Stimulated activated CD8-positive, alpha-beta memory T cell treated with anti-CD3 and anti-CD28 coated beads, Interleukin-12 subunit alpha, Interleukin-12 subunit beta, amount 100 ng/mL, for 24 hours (primary cell): ENCODE results near the gene TNP2.

ENCODE experiments used
- DNase-seq: peaks from one replicate; pipeline ENCODE4 v3.0.0-alpha.2; 2020; ENCODE audit errors: extremely low read depth

Gene TNP2

DNA sequence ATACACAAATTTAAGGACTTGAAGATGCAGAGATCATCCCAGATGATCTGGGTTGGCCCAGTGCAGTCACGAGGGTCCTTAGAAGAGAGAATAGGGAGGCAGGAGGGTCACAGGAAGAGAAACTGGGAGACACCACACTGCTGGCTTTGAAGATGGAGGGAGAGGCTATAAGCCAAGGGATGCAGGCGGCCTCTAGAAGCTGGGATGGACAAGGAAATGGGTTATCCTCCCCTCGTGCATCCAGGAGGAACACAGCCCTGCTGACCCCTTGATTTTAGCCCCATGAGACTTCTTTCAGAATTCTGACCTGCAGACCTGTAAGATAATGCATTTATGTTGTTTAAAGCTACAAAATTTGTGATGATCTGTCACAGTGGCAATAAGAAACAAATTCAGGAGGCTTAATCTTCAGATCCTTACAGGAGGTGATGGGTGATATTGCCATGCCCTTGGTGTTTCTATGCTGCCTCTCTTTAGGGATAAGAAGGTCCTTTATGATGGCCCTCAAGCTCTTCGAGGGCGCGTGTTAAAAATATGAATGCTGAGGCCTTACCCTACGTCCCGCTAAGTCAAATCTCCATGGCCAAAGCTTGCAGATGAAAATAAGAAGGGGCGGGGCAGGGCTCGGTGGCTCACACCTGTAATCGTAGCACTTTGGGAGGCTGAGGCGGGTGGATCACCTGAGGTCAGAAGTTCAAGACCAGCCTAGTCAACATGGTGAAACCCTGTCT is 8.6 kb upstream of the TNP2 start:
- DNase-seq = no peak

DNA sequence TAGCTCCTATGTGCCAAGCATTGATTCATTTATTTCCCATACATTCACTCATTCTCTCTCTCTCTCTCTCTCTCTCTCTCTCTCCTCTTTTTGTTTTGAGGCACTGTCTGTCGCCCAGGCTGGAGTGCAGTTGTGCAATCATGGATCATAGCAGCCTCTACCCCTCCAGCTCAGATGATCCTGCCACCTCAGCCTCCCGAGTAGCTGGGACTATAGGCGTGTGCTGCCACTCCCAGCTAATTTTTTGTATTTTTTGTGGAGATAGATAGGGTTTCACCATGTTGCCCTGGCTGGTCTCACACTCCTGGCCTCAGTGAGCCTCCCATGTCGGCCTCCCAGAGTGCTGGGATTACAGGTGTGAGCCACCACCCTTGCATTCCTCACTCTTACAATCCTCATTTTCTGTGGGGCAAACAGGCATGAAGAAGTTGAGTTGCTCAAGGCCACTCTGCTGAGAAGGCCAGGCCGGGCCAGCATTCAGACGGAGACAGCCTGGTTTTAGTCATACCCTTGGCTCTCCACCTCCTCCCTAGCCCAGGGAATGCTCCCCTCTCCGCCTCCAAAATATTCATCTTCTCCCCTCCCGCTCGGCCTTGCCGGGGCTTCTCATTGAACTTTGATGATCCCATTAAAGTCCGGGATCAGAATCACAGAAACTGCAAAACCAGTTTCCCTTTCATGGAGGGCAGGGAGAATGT is 7.9 kb upstream of the TNP2 start:
- no peak for DNase-seq

DNA sequence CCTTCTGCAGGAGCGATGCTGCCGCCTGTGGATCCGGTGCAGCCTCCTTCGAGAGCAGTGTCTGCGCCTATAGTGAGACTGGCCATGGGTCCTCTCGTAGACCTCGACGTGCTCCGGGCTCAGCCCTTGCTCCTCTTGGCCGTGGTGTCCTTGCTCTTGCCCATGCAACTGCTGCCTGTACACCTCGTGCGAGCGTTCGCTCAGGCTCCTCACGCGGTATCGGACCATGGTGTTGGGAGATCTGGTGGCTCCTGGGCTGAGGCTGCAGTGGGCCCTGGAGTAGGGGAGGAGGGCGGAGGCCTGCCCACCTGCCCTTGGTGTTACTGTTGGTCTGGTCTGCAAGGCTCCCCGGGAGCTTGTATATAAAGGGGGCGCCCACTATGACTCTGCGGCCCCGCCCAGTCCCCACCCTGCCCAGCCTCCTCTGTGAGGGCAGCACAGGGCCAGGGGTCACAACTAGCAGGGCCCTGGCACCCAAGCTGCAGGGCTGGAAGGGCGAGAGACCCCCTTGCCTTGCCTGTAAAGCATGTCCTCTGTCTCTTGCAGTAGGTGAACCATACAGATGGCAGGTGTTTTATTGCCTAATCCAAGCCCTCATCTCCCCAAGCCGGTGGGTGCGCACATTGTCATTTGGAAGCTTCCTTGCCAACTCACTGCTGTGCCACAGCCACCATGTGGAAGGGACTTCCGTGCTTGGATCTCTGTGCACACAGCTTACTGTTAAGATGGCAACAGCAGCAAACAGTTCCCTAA is 7.2 kb upstream of the TNP2 start, which contains the start of gene PRM2:
Gene PRM2, minus strand, starts transcription at position 338 of the 753 bp plus-strand sequence. Its CDS starts 110 bp downstream, at position 228.
- no peak for DNase-seq

DNA sequence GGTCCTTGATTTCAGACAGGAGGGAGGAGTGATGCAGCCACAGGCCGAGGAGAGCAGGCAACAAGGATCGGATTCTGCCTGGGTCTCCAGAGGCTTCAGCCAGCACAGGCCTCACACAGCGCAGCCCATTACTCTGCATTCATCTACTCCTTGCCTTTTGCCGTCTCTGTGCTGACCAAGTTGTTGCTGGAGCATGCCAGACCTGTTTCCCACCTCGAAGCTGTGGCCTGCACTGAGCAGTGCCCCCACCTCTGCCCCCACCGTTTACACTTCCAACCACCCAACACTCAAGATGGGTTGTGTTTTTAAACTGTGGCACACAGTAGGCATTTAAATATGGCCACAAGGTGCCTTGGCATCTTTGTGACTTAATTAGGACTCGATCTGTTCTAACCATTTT is 5.8 kb upstream of the TNP2 start:
- DNase-seq = no peak

DNA sequence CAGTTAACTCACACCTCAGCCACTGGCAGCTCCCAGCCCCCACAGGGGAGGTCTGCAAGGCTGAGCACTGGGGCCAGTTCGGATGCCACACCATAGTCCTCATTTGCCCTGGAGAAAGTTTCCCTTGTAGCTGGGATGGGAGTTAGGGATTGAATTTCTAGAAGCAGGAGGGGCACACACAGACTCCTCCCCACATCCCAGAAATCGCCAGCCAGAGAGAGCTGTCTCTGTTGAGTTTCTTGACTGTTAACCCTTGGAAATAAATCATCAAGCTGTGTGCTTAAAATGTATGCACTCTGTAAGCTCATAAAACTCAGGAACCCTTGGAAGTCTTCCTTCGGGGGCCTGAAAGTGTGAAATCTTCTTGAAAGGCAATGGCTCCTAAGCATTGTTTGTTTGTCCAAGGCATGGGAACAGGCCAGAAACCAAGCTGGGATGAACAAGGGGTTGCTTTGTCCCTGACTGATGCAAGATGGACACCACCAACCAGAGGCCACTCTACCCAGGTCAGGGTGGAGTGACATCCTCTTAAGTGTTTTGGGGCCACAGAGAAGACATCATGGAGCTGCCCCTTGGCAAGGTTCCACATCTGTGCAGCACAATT is 4.7 kb upstream of the TNP2 start:
- no peak for DNase-seq

DNA sequence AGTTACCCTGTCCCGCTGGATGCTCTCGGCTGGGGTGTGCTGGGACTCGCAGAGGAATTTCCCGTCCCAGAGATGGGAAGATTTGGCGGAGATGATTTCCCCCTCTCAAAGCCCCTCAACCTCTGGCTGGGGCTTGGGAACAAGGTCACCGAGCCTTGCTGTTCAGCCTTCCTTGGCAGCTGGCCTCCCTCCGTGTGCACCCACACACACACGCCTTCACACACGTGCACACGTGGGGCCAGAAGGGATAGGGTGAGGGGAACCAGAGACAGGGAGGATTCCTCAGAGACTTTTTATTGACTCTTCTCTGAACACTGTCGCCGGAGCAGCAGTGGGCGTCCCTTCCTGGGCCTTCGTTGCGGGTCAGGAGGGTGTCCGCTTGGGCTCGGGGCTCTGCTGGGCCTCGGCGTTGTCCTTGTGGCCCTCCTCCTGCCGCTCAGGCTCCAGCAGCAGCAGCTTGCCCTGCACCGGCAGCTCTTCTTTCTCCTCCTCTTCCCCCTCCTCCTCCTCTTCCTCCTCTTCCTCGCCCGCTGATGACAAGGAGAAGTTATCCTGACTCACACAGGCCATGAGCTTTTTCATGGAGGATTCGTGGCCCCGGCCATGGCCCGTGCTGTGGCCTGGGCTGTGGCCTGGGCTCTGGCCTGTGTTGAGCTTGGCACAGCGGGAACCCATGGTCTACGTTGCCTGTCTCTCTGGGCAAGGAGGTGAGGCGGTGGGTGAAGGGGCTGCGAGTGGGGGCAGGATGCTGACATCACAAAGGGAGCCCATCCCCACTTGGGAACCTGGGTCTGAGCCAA is 4.0 kb upstream of the TNP2 start, which contains the start of gene PRM3:
Gene PRM3, minus strand, starts transcription at position 709 of the 800 bp plus-strand sequence. Its CDS starts 34 bp downstream, at position 675.
- no peak for DNase-seq

DNA sequence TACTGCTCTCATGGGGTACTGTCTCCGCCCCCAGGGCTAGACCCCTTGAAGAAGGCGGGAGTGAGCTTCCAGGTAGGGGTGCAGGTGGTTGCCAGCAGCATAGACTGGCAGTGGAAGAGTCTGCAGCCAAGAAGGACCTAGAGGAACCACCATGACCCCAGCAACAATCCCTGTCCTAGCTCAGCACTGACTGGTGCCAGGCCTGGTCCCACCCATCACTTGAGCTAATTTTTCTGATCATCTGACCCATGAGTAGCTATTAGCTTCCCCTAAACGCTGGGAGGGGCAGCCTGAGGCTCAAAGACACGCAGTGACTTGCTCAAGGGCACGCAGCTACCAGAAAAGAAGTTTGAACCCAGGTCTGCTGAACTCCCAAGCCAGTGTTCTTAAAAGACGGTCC is 3.4 kb upstream of the TNP2 start:
- no peak for DNase-seq

DNA sequence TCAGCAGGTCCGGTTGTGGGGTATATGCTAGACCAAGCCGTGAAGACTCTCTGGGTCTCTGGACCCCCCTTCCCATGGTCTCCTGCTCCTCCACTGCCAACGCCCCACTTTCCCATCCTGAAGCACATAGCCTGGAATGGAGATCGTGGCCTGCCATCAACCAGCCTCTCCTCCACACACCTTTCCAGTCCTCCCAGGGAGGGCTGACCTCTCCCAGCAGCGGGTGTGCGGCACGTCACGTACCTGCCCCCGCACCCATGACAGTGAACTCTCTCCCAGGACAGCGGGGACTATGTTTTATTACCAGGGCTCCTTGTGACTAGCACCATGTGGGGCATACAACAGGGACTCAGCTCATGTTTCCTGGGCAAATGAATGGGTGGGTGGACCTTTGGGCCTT is 2.5 kb upstream of the TNP2 start:
- DNase-seq = no peak

DNA sequence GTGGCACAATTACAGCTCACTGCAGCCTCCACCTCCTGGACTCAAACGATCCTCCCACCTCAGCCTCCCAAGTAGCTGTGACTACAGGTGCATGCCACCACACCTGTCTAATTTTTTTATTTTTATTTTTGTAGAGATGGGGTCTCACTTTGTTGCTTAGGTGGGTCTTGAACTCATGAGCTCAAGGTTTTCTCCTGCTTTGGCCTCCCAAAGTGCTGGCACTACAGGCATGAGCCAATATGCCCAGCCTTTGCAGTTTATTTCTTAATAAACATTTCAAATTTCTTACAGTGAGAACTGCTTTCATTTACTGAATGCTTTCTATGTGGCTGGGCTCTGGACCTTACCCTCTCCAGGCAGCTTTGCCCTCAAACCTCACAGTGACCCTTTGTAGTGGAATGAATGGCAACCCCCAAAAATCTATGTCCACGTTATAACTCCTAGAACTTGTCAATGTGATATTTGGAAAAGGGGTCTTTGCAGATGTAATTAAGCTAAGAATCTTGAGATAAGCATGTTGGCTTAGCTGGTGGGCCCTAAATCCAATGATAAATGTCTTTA is 1.6 kb upstream of the TNP2 start:
- no peak for DNase-seq

DNA sequence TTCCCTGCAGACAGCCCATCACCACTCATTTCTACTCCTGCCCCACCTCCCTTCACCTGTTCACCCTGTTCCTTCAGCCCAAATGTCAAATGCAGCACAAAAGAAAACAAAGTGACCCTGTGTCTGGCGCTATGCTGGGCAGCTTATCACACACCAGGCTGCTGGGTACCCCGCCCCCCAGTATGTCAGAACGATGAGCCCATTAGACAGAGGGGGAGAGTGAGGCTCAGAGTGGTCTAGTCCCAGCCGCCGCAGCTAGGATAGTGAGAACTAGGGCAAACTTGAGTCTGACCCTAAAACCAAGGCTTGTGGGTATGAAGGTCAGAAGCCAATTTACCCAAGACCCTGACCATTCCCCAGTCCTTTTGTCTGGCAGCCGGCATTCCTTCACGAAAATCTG is 4.0 kb downstream of the TNP2 start:
- no peak for DNase-seq

DNA sequence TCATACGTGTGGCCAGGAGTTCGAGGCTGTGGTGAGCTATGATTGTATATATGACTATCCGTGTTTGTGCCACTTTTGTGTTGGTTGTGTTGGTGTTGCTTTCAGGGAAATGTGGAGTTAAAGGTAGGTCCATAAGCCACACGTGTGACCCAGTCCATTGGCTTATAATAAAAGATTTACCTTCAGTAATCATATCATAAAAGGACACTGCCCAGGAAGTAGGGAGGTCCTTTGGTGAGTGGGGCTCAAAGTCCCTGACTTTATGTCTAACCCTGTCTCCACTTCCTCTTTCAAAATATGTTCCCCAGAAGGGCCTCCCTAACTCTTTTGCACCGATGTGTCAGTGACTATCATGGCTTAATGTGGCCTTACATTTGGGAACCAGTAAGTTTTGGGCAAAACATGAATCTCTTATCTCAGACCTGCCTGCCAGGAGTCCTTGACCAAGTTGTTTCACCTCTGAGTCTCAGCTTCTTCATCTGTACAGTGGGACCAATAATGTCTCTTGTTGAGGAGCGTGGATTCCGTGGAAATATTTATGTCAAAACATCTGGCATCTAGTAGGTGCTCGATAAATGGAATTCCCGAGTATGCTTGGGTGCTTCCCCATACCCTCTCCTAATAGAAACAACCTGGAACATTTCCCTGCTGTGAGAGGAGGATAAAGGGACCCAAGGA is 4.8 kb downstream of the TNP2 start:
- DNase-seq = no peak

DNA sequence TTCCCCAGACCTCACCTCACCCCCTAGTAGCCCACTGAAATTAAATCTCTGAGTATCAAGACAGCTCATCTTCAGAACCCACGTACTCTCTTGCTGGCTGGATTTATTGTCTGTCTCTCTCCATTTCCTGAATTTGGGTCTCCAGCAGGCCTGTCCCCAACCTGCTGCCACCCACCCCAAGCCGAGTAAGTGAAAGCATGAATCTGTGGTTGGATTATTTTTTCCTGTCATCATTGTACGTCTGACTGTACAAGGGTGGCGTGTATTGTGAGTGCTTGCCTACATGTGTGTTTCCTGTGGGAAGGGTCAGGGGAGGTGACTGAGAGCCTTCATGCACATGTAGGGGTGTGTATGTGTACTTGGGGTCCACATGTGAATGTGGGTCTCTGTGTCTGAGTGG is 5.4 kb downstream of the TNP2 start:
- DNase-seq = no peak

DNA sequence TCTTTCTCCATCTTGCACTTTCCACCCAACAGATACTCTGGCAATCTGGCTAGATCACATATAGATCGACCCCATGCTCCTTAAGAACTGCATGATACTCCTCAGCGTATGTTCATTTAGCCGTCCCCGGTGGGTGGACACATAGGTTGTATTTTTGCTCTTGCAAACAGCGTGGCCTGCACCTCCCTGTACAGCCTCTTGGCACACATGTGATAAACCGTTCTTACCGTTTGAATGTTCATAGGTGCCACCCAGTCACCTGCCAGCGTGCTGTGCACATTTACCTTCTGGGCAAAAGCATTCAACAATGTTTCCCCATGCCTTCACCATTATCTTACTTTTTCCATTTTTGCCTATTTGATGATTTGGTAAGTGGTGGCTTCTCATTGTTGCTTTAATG is 6.2 kb downstream of the TNP2 start:
- no peak for DNase-seq

DNA sequence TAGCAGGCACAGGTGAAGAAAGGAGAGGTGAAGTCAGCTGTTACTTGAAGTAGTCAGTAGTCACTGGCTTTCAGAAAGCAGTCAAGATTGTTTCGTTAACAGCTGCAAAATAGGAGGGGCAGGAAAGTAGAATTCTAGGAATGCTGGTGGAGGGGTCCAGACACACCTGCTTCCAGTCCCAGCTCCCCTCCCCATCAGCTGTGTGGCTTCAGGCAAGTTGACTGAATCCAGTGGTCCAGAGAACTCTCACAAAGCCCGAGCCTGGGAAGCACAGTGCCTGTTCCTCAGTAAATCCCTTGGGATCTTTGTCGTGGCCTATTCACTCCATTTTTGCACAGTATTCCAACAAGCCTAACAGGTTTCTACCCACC is 8.5 kb downstream of the TNP2 start:
- no peak for DNase-seq

DNA sequence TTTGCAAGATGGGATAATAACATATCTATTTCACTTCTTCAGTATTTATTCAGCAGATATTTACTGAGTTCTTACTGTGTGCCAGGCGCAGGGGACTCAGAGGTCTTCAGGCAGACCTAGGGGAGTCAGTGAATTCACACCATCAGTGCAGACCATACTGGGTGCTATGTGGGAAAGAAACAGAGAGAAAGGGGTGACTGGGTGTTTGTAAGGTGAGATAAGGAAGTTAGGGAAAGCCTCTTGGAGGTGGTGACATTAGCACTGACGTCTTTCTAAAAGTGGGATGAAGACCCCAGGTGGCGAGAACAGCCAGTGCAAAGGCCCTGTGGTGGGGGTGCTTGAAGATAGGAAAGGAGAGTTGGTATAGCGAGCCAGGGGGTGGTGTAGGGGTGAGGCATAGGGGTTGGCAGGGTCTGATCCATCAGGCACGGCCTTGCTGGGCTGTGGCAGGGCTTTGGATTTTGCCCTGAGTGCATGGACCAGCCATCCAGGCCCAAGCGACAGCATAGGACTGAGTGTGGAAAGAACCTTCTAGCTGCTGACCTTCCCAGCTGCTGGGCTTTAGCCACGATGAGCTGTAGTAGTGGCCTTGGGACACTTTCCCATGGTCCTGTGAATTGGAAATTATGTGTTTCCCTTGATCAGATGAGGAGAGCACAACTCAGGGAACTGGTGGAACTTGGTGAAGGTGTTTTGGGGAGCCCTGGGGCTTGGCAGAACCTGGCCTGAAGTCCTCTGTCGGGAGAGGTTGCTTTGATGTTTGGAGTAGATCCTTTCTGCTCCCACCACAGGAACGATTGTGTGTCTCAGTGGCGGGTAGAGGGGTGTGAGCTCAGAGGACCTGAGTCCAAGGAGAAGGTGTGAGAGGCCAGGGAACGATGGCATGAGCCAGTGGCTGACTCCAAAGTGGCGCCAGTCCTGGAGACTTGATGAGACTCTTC is 9.2 kb downstream of the TNP2 start:
- no peak for DNase-seq

DNA sequence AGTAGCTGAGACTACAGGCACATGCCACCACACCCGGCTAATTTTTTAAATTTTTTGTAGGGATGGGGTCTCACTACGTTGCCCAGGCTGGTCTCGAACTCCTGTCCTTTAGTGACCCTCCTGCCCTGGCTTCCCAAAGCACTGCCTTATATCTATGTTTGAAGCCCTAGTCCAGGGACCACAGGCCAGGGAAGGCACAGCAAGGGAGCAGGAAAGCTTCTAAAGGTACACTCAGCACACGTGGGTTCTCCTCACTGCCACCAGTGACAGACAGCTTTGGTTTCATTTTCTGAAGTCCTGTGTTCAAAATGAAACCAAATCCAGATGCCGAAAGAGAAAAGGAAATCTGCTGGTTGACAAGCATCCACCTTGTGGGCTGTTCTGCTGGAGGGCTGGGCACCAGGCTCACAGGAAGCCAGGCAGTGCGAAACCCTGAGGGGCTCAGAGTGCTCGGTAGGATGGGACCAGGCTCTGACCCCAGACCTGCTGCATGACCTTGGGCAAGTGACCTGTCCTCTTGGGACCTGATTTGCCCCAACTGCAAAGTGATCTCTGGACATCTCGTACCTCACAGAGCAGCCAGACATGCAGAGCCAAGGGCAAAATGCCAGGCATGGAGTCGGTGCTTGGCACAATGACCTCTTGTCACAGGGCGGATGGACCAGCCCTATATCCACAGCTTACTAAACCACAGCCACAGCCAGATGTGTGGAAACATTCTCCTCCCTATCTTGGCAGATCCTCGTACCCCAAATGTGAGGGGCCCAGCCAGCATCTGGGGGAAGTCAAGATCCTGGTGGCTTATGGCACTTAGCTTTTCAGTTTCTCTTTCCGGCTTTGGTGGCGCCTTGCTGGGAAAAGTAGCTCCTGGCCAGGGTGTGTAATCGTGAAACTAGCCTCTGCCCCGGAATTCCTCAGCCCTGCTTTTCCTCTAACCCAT is 10.3 kb downstream of the TNP2 start:
- no peak for DNase-seq

DNA sequence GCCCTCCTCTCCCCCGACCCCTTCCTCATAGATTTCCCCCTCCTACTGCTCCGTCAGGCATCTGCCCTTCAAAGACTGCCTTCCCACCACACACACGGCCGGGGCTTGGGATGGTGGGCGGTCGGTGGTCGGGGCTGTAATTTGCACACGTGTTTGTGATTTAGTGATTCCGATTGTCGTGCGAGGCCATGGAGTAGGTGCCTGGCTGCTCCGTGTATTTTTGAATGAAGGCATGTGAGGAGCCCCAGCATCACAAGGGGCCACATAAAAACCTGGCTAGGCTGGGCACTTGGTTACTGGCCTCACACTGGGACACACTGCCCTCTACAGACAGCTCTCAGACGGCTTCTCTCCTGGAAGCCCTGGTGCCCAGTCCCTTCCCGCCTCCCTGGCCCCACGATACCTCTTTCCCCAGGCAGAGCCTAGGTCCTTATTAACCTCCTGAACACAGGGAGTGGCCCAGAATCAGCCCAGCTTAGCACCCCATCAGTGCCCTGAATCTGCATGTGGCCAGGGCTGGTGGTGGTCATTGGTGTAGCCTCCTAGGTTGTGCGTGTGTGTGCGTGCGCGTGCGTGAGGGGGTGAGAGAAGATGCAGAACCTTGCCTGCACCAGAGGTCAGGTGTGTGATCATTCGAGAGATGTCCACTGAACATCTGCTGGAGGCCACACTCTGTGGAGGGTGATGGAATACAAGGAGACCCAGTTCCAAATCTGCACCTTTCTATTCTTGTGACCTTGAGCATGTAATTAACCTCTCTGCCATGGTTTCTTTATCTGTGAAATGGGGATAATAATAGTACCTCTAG is 11.8 kb downstream of the TNP2 start:
- DNase-seq = no peak
